ENCODE results near the gene LMAN1L. TPM values are rescaled to one million over a fixed set of nuclear protein-coding genes. Genes with fewer than 3 reads are reported as not detected.
A peak's percentile ranks its signal among the peaks of the same experiment; 100 is the strongest.

LMAN1L gene
- total RNA-seq, 4 donors from 2014 or later: not detected

GRCh38 chr15:74829991-74830390, 17.4 kb downstream of the LMAN1L start:
- H3K36me3 ChIP-seq: no peaks in the 10 kb centered on the region
- intact Hi-C loops (cut with DNase I; ENCODE audit: low total_unique reads): no loop called here
- no peak for TF ChIP-seq POLR2A (IDR thresholded peaks at IDR 0.05)
- TF ChIP-seq, protein P1, sequence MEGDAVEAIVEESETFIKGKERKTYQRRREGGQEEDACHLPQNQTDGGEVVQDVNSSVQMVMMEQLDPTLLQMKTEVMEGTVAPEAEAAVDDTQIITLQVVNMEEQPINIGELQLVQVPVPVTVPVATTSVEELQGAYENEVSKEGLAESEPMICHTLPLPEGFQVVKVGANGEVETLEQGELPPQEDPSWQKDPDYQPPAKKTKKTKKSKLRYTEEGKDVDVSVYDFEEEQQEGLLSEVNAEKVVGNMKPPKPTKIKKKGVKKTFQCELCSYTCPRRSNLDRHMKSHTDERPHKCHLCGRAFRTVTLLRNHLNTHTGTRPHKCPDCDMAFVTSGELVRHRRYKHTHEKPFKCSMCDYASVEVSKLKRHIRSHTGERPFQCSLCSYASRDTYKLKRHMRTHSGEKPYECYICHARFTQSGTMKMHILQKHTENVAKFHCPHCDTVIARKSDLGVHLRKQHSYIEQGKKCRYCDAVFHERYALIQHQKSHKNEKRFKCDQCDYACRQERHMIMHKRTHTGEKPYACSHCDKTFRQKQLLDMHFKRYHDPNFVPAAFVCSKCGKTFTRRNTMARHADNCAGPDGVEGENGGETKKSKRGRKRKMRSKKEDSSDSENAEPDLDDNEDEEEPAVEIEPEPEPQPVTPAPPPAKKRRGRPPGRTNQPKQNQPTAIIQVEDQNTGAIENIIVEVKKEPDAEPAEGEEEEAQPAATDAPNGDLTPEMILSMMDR (IDR thresholded peaks at IDR 0.05 in 4 of 5, conservative IDR thresholded peaks at IDR 0.05 in 1 of 5): no peak

DNA sequence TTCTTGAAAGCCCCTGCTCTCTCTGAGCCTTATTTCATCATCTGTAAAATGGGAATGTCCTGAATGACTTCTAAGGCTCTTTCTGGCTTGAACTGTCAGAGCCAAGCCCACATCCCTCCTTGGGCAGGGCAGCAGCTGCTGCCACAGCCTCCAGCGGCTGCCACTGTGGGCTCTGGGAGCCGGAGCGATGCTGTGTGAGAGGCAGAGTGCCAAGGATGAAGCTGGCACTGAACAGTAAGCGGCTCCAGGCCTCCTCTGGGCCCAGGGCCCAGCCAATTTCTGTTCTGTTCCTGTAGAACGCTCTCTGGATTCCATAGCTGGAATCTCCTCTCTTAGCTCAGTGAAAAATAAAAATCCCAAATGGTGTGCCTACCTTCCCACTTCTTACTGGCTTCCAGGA, 18.2 kb downstream of the LMAN1L start:
- in situ Hi-C loops (cut with MboI; ENCODE audit: low sequenced_read_pairs in 4 of 4): no loop called here
- intact Hi-C loops (cut with DNase I; ENCODE audit: low total_unique reads): no loop called here
- no peak for DNase-seq
- H3K36me3 ChIP-seq: no peaks in the 10 kb centered on the region
- TF ChIP-seq POLR2A (IDR thresholded peaks at IDR 0.05): no peak
- TF ChIP-seq, protein P1 (IDR thresholded peaks at IDR 0.05 in 4 of 5, conservative IDR thresholded peaks at IDR 0.05 in 1 of 5): no peak
- H3K27ac ChIP-seq: peak overlapping the region in 2 of 4 donors; percentile 18 to 78
- peaks cover 16 to 19% of the 10 kb centered on the region in 2 donors for H3K4me1 ChIP-seq
- peak in 1 of 2 donors; percentile 27 for ATAC-seq
- peaks cover 6 to 13% (median 7%) of the 10 kb centered on the region in 3 donors for H3K27me3 ChIP-seq
- no peaks in the 10 kb centered on the region for H3K9me3 ChIP-seq
- no peak overlapping the region for H3K4me3 ChIP-seq

More at GRCh38 chr15:74829991-74830390, 17.4 kb downstream of the LMAN1L start:
- DNase-seq: no peak
- H3K4me1 ChIP-seq: peaks cover 16 to 19% of the 10 kb centered on the region in 2 donors
- H3K27ac ChIP-seq: no peak overlapping the region
- no peaks in the 10 kb centered on the region for H3K9me3 ChIP-seq
- no peak overlapping the region for H3K4me3 ChIP-seq
- in situ Hi-C loops (cut with MboI; ENCODE audit: low sequenced_read_pairs in 4 of 4): no loop called here
- no peak for ATAC-seq
- peaks cover 6 to 13% (median 7%) of the 10 kb centered on the region in 3 donors for H3K27me3 ChIP-seq

DNA sequence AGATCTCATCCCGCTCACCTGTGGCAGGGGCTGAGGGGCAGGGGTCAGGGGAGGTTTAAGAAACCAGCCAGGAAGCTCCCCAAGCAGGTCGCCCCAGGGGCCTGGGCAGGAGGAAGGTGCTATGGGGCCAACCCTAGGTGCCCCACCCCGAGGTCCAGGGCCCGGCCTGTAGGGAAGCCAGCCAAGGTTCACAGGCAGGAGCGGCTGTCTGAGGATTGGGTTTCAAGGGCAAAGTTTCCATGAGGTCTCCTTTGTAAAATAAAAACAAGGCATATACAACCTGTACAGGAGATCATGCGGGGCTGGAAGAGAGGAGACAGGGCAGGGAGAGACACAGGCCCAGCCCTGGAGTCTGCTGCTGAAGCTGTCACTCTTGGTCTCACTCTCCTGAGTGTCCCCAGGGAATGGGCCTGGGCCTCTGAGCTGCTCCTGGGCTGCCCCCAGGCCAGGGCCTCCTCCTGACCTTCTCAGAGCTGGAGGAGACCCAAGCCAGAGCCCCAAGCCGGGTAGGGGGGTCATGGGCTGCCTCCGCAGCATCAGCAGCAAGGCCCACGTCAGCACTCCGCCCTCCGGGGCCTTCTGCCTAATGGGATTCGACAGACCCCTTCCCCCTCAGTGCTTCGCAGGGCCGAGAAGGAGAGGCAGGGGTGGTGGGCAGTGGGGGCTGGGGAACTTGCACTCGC, 19.3 kb downstream of the LMAN1L start:
- Histone ChIP-seq H3K4me3 (no peak overlapping the region), H3K9me3 (no peaks in the 10 kb centered on the region), H3K36me3 (peaks cover 0 to 5% of the 10 kb centered on the region in 2 donors), H3K27ac (peak overlapping the region; percentile 53 to 78 (median 65)), H3K27me3 (peaks cover 2 to 9% (median 2%) of the 10 kb centered on the region in 3 donors), H3K4me1 (peaks cover 16 to 19% of the 10 kb centered on the region in 2 donors)
- DNase-seq (peak; percentile 11 to 61), ATAC-seq (peak; percentile 64 to 81)
- intact Hi-C loops (cut with DNase I; ENCODE audit: low total_unique reads) (no loop called here), in situ Hi-C loops (cut with MboI; ENCODE audit: low sequenced_read_pairs in 4 of 4) (no loop called here)
- TF ChIP-seq, protein P1 (IDR thresholded peaks at IDR 0.05 in 4 of 5, conservative IDR thresholded peaks at IDR 0.05 in 1 of 5): no peak
- no peak for TF ChIP-seq POLR2A (IDR thresholded peaks at IDR 0.05)

GRCh38 chr15:74832826-74833225, 20.2 kb downstream of the LMAN1L start:
- H3K4me1 ChIP-seq: peaks cover 16 to 19% of the 10 kb centered on the region in 2 donors
- ATAC-seq: no peak
- intact Hi-C loops (cut with DNase I; ENCODE audit: low total_unique reads) (no loop called here), in situ Hi-C loops (cut with MboI; ENCODE audit: low sequenced_read_pairs in 4 of 4) (no loop called here)
- H3K4me3 ChIP-seq: no peak overlapping the region
- no peak overlapping the region for H3K27ac ChIP-seq
- H3K36me3 ChIP-seq: peaks cover 0 to 5% of the 10 kb centered on the region in 2 donors
- DNase-seq: no peak
- TF ChIP-seq, protein P1 (IDR thresholded peaks at IDR 0.05 in 4 of 5, conservative IDR thresholded peaks at IDR 0.05 in 1 of 5): no peak
- no peak for TF ChIP-seq POLR2A (IDR thresholded peaks at IDR 0.05)
- peaks cover 0 to 1% (median 0%) of the 10 kb centered on the region in 3 donors for H3K27me3 ChIP-seq
- no peaks in the 10 kb centered on the region for H3K9me3 ChIP-seq
